ENCODE data around the gene H19. TPM values are rescaled to one million over a fixed set of nuclear protein-coding genes. Genes with fewer than 3 reads are reported as not detected.

H19 gene
- total RNA-seq, 1 donor from 2014 or later: 0.52 TPM

GRCh38 chr11:1979607-1980006, 18.0 kb downstream of the H19 start:
- no peak overlapping the region for H3K4me2 ChIP-seq (ENCODE audit: low read length)
- Mint-ChIP-seq H3K36me3 (ENCODE audit: low read depth, unreplicated experiment) (no peaks in the 10 kb centered on the region), H3K27ac (ENCODE audit: unreplicated experiment) (no peak overlapping the region), H3K4me3 (ENCODE audit: unreplicated experiment) (no peak overlapping the region), H3K9me3 (ENCODE audit: unreplicated experiment) (no peaks in the 10 kb centered on the region), H3K4me1 (ENCODE audit: low read depth, unreplicated experiment) (no peaks in the 10 kb centered on the region), H3K27me3 (ENCODE audit: low read depth, unreplicated experiment) (no peaks in the 10 kb centered on the region)
- TF ChIP-seq EZH2 (IDR thresholded peaks at IDR 0.05; ENCODE audit: insufficient read depth, low read length) (no peak), CTCF (IDR thresholded peaks at IDR 0.05; ENCODE audit: insufficient read depth, low read depth, low read length) (no peak)
- no peak for FAIRE-seq
- H3K4me3 ChIP-seq (ENCODE audit: insufficient read depth, low read depth, low read length): no peak overlapping the region
- H3K4me1 ChIP-seq (ENCODE audit: insufficient read depth, low read length): no peaks in the 10 kb centered on the region
- H3K9me3 ChIP-seq (ENCODE audit: insufficient read depth, low read depth, low read length): no peaks in the 10 kb centered on the region
- H2AFZ ChIP-seq (ENCODE audit: low read depth, low read length): no peak overlapping the region
- H3K27ac ChIP-seq (ENCODE audit: low read depth, low read length): no peak overlapping the region
- no peaks in the 10 kb centered on the region for H3K79me2 ChIP-seq (ENCODE audit: insufficient read depth, low read length)
- H3K27me3 ChIP-seq (ENCODE audit: insufficient read depth, low read length): no peaks in the 10 kb centered on the region
- H3K36me3 ChIP-seq (ENCODE audit: insufficient read depth, low read length): no peaks in the 10 kb centered on the region
- no peak for DNase-seq (ENCODE audit: low read depth)
- H4K20me1 ChIP-seq (ENCODE audit: insufficient read depth, low read length): no peaks in the 10 kb centered on the region
- H3K9ac ChIP-seq (ENCODE audit: low read length): no peak overlapping the region

DNA sequence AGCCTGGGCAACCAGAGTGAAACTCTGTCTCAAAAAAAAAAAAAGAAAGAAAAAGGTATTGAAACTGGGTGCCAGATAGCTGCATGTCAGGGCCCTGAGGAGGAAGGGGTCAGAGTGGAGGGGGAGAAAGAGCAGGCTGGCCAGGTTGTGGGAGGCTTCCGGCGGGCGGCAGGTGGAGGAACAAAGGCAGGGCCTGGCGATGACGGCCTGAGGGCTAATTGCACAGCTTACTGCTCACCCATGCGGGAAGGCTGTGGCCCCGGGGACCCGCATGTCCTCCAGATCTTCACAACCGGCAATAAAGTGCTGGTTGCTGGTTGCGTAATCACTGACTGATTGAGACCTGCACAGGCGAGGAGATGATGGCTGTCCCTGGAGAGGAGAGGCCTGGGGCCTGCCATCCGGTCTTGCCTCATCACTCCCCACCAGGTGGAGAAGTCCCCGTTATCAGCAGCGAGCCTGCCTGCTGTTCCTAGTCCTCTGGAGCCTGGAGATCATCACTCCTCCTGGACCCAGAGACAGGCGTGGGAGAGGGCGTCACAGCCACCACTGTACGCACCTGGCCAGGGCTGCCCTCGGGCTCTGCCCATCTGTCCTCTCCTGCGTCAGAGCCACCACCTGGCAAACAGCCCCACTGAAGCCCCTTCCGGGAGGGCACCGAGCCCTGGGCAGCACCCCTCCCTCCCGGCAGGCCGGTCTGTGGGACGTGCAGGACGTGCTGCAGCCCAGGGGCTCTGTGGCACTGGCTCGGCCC, 18.7 kb downstream of the H19 start:
- Histone ChIP-seq H4K20me1 (ENCODE audit: insufficient read depth, low read length) (no peaks in the 10 kb centered on the region), H3K27ac (ENCODE audit: low read depth, low read length) (no peak overlapping the region), H3K9me3 (ENCODE audit: insufficient read depth, low read depth, low read length) (no peaks in the 10 kb centered on the region), H3K27me3 (ENCODE audit: insufficient read depth, low read length) (no peaks in the 10 kb centered on the region), H3K4me1 (ENCODE audit: insufficient read depth, low read length) (no peaks in the 10 kb centered on the region), H3K36me3 (ENCODE audit: insufficient read depth, low read length) (no peaks in the 10 kb centered on the region), H3K4me2 (ENCODE audit: low read length) (no peak overlapping the region), H3K9ac (ENCODE audit: low read length) (no peak overlapping the region), H3K79me2 (ENCODE audit: insufficient read depth, low read length) (no peaks in the 10 kb centered on the region), H2AFZ (ENCODE audit: low read depth, low read length) (no peak overlapping the region), H3K4me3 (ENCODE audit: insufficient read depth, low read depth, low read length) (no peak overlapping the region)
- DNase-seq (ENCODE audit: low read depth) (no peak), FAIRE-seq (no peak)
- Mint-ChIP-seq H3K27me3 (ENCODE audit: low read depth, unreplicated experiment) (no peaks in the 10 kb centered on the region), H3K4me3 (ENCODE audit: unreplicated experiment) (no peak overlapping the region), H3K4me1 (ENCODE audit: low read depth, unreplicated experiment) (no peaks in the 10 kb centered on the region), H3K36me3 (ENCODE audit: low read depth, unreplicated experiment) (no peaks in the 10 kb centered on the region), H3K27ac (ENCODE audit: unreplicated experiment) (no peak overlapping the region), H3K9me3 (ENCODE audit: unreplicated experiment) (no peaks in the 10 kb centered on the region)
- TF ChIP-seq CTCF (IDR thresholded peaks at IDR 0.05; ENCODE audit: insufficient read depth, low read depth, low read length) (no peak), EZH2 (IDR thresholded peaks at IDR 0.05; ENCODE audit: insufficient read depth, low read length) (no peak)

GRCh38 chr11:1975185-1975584, 22.5 kb downstream of the H19 start:
- Mint-ChIP-seq H3K4me1 (ENCODE audit: low read depth, unreplicated experiment) (no peaks in the 10 kb centered on the region), H3K27ac (ENCODE audit: unreplicated experiment) (no peak overlapping the region), H3K9me3 (ENCODE audit: unreplicated experiment) (no peaks in the 10 kb centered on the region), H3K36me3 (ENCODE audit: low read depth, unreplicated experiment) (no peaks in the 10 kb centered on the region), H3K27me3 (ENCODE audit: low read depth, unreplicated experiment) (no peaks in the 10 kb centered on the region), H3K4me3 (ENCODE audit: unreplicated experiment) (no peak overlapping the region)
- no peak overlapping the region for H3K27ac ChIP-seq (ENCODE audit: low read depth, low read length)
- no peaks in the 10 kb centered on the region for H3K9me3 ChIP-seq (ENCODE audit: insufficient read depth, low read depth, low read length)
- no peak for DNase-seq (ENCODE audit: low read depth)
- no peaks in the 10 kb centered on the region for H3K79me2 ChIP-seq (ENCODE audit: insufficient read depth, low read length)
- no peak for FAIRE-seq
- no peak overlapping the region for H3K4me2 ChIP-seq (ENCODE audit: low read length)
- no peak overlapping the region for H3K9ac ChIP-seq (ENCODE audit: low read length)
- no peak overlapping the region for H3K4me3 ChIP-seq (ENCODE audit: insufficient read depth, low read depth, low read length)
- no peaks in the 10 kb centered on the region for H3K4me1 ChIP-seq (ENCODE audit: insufficient read depth, low read length)
- no peaks in the 10 kb centered on the region for H3K36me3 ChIP-seq (ENCODE audit: insufficient read depth, low read length)
- H4K20me1 ChIP-seq (ENCODE audit: insufficient read depth, low read length): no peaks in the 10 kb centered on the region
- H2AFZ ChIP-seq (ENCODE audit: low read depth, low read length): no peak overlapping the region
- TF ChIP-seq CTCF (IDR thresholded peaks at IDR 0.05; ENCODE audit: insufficient read depth, low read depth, low read length): no peak
- TF ChIP-seq EZH2 (IDR thresholded peaks at IDR 0.05; ENCODE audit: insufficient read depth, low read length): no peak
- no peaks in the 10 kb centered on the region for H3K27me3 ChIP-seq (ENCODE audit: insufficient read depth, low read length)
